ENCODE data around the gene HECW1.

Gene HECW1

DNA sequence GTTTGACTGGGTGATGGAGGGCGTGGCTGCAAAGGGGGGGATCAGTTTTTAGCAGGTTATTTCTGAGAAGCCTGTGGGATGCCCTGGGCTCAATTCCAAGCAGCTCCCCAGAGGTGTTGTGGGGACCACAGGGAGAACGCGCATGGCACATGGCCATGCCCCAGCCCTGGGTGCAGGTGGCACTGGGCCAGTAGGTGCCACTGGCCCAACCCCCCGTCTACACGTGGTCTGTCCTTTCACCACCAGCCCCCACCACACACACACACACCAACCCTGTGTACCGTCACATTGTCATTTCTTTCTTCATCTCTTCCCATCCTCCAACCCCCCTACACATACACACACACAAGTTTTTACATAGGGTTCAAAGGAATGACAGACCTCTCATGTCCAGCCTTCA, 355.4 kb downstream of the HECW1 start:
- H3K4me2 ChIP-seq (ENCODE audit: low read length) = no peak overlapping the region
- H3K4me3 ChIP-seq (ENCODE audit: low read length) = no peak overlapping the region
- no peak overlapping the region for H3K9ac ChIP-seq (ENCODE audit: low read depth, low read length)
- H3K4me1 ChIP-seq (ENCODE audit: control insufficient read depth, insufficient read depth, low read length) = peaks cover 6% of the 10 kb centered on the region
- H3K27me3 ChIP-seq (ENCODE audit: control insufficient read depth, insufficient read depth, low read length) = peaks cover 49% of the 10 kb centered on the region
- no peaks in the 10 kb centered on the region for H3K36me3 ChIP-seq (ENCODE audit: insufficient read depth, low read length)
- H3K9me3 ChIP-seq (replicated peaks; ENCODE audit: low read length) = no peaks in the 10 kb centered on the region

DNA sequence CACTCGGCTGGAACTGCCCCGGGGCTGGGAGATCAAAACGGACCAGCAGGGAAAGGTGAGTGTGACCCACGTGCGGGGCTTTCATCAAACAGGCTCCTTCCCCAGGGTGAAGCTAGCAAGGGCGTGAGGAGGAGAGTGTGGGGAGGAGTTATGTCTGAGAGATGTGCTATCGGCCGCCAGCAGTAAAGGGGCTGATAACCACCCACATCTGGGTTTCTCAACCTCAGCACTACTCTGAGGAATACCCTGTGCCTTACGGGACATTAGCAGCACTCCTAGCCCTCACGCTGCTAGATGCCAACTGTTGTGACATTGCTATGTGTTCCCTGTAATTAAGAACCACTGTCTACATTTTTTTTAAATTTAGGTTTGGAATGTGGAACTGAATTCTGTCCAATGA, 356.6 kb downstream of the HECW1 start:
- Histone ChIP-seq H3K9me3 (replicated peaks; ENCODE audit: low read length) (no peaks in the 10 kb centered on the region), H3K9ac (ENCODE audit: low read depth, low read length) (no peak overlapping the region)

DNA sequence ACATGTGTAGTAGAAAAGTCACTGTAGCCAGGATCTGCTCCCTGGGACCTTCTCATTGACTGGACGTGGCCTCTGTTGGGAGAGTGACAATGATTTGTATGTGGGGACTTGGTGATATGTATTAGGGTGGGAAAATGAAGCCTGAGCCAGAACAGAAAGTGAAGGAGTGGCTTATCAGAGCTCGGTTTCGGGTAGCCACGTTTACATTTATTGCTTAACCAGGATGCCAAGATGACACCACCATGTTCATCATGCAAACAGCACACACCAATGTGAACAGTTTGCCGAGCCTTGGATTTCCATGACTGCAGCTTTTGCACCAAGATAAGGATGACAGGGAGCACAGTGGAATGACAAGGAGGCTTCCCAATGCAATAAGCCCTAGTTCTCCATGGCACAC, 357.7 kb downstream of the HECW1 start:
- no peak overlapping the region for H3K4me2 ChIP-seq (ENCODE audit: low read length)
- no peak overlapping the region for H3K9ac ChIP-seq (ENCODE audit: low read depth, low read length)
- no peaks in the 10 kb centered on the region for H3K36me3 ChIP-seq (ENCODE audit: insufficient read depth, low read length)
- peaks cover 36% of the 10 kb centered on the region for H3K27me3 ChIP-seq (ENCODE audit: control insufficient read depth, insufficient read depth, low read length)
- H3K9me3 ChIP-seq (replicated peaks; ENCODE audit: low read length) = no peaks in the 10 kb centered on the region
- H3K4me1 ChIP-seq (ENCODE audit: control insufficient read depth, insufficient read depth, low read length) = peaks cover 2% of the 10 kb centered on the region
- no peak overlapping the region for H3K4me3 ChIP-seq (ENCODE audit: low read length)

More for the DNA sequence above, 356.6 kb downstream of the HECW1 start:
- no peak overlapping the region for H3K4me2 ChIP-seq (ENCODE audit: low read length)
- H3K4me1 ChIP-seq (ENCODE audit: control insufficient read depth, insufficient read depth, low read length) = peaks cover 2% of the 10 kb centered on the region
- no peak overlapping the region for H3K4me3 ChIP-seq (ENCODE audit: low read length)
- H3K27me3 ChIP-seq (ENCODE audit: control insufficient read depth, insufficient read depth, low read length) = peaks cover 40% of the 10 kb centered on the region
- H3K36me3 ChIP-seq (ENCODE audit: insufficient read depth, low read length) = no peaks in the 10 kb centered on the region

DNA sequence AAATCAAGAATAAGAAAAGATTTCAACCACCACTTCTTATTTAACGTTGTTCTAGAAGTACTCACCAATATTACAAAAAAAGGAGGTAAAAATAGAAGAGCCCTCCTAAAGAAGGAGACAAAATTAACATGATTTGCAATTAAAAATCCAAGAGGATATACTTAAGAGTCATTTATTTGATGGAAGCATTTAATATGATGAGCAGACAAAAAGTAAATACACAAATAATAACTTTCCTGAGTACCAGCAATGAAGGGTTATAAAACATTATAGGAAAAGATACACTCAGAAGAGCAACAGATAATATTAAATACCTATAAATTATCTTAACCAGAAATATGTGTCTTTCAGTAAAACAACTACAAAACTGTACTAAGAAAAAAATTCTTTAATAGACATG, 363.5 kb downstream of the HECW1 start:
- H3K27me3 ChIP-seq (ENCODE audit: control insufficient read depth, insufficient read depth, low read length) = peaks cover 20% of the 10 kb centered on the region
- no peaks in the 10 kb centered on the region for H3K36me3 ChIP-seq (ENCODE audit: insufficient read depth, low read length)
- no peak overlapping the region for H3K4me3 ChIP-seq (ENCODE audit: low read length)

DNA sequence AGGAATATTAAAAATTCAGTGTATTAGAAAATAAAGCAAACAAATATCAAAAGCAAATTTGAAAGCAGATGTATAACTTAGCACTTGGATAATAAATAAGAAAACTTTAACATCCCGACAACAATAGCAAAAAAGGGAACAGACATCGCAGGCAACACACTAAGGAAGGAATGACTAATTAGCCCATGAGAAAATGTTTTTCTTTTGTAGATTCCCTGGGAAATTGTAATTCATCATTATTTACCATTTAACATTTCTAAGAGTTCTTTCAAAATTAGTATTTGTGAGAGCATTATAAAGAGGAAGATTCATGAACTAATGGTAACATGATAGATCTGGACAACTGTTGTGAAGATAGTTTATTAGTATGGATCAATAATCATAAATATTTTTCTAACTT, 364.4 kb downstream of the HECW1 start:
- H3K36me3 ChIP-seq (ENCODE audit: insufficient read depth, low read length) = no peaks in the 10 kb centered on the region
- no peak overlapping the region for H3K4me3 ChIP-seq (ENCODE audit: low read length)
- H3K9me3 ChIP-seq (replicated peaks; ENCODE audit: low read length) = no peaks in the 10 kb centered on the region
- H3K4me2 ChIP-seq (ENCODE audit: low read length) = no peak overlapping the region
- peaks cover under 1% of the 10 kb centered on the region for H3K4me1 ChIP-seq (ENCODE audit: control insufficient read depth, insufficient read depth, low read length)
- no peak overlapping the region for H3K9ac ChIP-seq (ENCODE audit: low read depth, low read length)
- peaks cover 13% of the 10 kb centered on the region for H3K27me3 ChIP-seq (ENCODE audit: control insufficient read depth, insufficient read depth, low read length)

More for the DNA sequence above, 363.5 kb downstream of the HECW1 start:
- Histone ChIP-seq H3K4me2 (ENCODE audit: low read length) (no peak overlapping the region), H3K4me1 (ENCODE audit: control insufficient read depth, insufficient read depth, low read length) (no peaks in the 10 kb centered on the region), H3K9ac (ENCODE audit: low read depth, low read length) (no peak overlapping the region), H3K9me3 (replicated peaks; ENCODE audit: low read length) (no peaks in the 10 kb centered on the region)

DNA sequence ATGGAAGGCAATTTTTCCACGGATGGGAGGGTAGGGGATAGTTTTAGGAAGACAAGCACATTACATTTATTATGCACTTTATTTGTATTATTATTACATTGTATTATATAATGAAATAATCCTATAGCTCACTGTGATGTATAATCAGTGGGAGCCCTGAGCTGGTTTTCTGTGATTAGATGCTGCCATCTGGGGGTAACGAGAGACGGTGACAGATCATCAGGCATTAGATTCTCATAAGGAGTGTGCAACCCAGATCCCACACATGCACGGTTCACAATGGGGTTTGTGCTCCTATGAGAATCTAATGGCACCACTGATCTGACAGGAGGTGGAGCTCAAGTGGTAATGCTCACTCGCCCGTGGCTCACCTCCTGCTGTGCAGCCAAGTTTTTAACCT, 366.6 kb downstream of the HECW1 start:
- no peaks in the 10 kb centered on the region for H3K36me3 ChIP-seq (ENCODE audit: insufficient read depth, low read length)
- H3K9ac ChIP-seq (ENCODE audit: low read depth, low read length) = no peak overlapping the region
- H3K4me1 ChIP-seq (ENCODE audit: control insufficient read depth, insufficient read depth, low read length) = peaks cover 8% of the 10 kb centered on the region
- no peak overlapping the region for H3K4me3 ChIP-seq (ENCODE audit: low read length)
- no peaks in the 10 kb centered on the region for H3K9me3 ChIP-seq (replicated peaks; ENCODE audit: low read length)
- no peak overlapping the region for H3K4me2 ChIP-seq (ENCODE audit: low read length)
- peaks cover 14% of the 10 kb centered on the region for H3K27me3 ChIP-seq (ENCODE audit: control insufficient read depth, insufficient read depth, low read length)

DNA sequence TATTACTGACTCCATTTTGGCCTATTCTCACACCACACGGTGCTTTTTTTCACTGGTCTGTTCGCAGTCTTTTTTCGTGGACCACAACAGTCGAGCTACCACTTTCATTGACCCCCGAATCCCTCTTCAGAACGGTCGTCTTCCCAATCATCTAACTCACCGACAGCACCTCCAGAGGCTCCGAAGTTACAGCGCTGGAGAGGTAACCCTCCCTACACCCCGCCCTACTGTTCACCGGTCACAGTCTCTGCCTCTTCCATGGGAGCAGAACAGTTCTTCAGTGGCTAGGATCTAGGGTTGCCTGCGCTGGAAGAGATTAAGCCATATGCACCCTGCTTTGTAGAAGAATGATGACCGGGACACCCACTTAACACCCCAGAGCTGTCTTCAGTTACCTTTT, 367.1 kb downstream of the HECW1 start:
- no peaks in the 10 kb centered on the region for H3K9me3 ChIP-seq (replicated peaks; ENCODE audit: low read length)
- no peak overlapping the region for H3K4me3 ChIP-seq (ENCODE audit: low read length)

DNA sequence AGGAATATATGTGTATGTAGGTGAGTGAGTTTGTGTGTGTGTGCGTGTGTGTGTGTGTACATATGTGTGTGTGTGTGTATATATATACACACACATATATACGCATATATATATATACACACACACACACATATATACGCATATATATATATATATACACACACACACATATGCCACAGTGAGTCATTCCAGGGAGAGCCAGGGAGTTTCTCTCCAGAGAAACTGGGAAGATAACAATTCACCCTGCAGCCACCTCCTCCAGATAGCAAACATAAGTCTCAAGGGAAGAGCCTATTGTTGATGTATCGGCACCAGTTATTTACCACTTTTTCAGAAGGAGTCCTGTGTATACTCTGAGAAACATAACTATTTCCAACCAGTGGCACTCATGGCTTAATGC, 368.1 kb downstream of the HECW1 start:
- H3K4me2 ChIP-seq (ENCODE audit: low read length) = no peak overlapping the region
- no peaks in the 10 kb centered on the region for H3K36me3 ChIP-seq (ENCODE audit: insufficient read depth, low read length)
- H3K4me3 ChIP-seq (ENCODE audit: low read length) = no peak overlapping the region
- peaks cover 8% of the 10 kb centered on the region for H3K4me1 ChIP-seq (ENCODE audit: control insufficient read depth, insufficient read depth, low read length)
- H3K9ac ChIP-seq (ENCODE audit: low read depth, low read length) = no peak overlapping the region
- no peaks in the 10 kb centered on the region for H3K9me3 ChIP-seq (replicated peaks; ENCODE audit: low read length)
- H3K27me3 ChIP-seq (ENCODE audit: control insufficient read depth, insufficient read depth, low read length) = peaks cover 24% of the 10 kb centered on the region

More for the DNA sequence above, 367.1 kb downstream of the HECW1 start:
- Histone ChIP-seq H3K4me2 (ENCODE audit: low read length) (no peak overlapping the region), H3K27me3 (ENCODE audit: control insufficient read depth, insufficient read depth, low read length) (peaks cover 19% of the 10 kb centered on the region), H3K9ac (ENCODE audit: low read depth, low read length) (no peak overlapping the region), H3K36me3 (ENCODE audit: insufficient read depth, low read length) (no peaks in the 10 kb centered on the region), H3K4me1 (ENCODE audit: control insufficient read depth, insufficient read depth, low read length) (peaks cover 8% of the 10 kb centered on the region)

DNA sequence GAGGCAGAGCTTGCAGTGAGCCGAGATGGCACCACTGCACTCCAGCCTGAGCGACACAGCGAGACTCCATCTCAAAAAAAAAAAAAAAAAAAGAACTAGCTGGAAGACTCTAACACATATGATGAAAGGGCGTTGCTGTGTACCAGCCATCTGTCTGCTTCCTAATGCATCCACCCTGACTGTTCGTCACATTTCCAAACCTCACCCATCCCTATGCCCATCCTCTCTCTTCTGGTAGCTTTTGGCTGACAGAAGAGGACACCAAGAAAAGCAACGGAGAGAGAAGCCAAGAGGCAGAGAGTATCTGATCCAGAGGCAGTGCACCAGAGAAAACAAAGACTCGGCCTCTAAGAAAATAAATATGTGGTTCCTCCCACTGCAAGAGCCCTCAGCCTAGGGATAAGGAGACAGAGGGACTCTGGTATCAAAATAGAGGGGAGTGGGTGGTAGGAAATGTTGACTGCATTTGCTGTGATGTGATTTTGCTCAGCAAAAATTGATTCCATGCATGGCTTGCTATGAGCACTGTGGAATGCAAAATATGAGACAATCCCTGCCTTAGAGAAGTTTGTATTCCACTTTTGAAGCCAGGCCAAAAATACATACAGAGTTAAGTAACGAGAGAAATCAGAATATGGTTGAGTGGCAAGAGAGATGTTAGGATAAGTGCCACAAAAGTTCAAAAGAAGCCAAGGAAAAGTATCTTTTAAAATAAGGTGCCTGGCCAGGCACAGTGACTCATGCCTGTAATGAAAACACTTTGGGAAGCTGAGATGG, 369.6 kb downstream of the HECW1 start:
- H3K4me1 ChIP-seq (ENCODE audit: control insufficient read depth, insufficient read depth, low read length) = peaks cover 8% of the 10 kb centered on the region
- H3K4me3 ChIP-seq (ENCODE audit: low read length) = no peak overlapping the region
- no peaks in the 10 kb centered on the region for H3K9me3 ChIP-seq (replicated peaks; ENCODE audit: low read length)
- no peaks in the 10 kb centered on the region for H3K36me3 ChIP-seq (ENCODE audit: insufficient read depth, low read length)
- H3K27me3 ChIP-seq (ENCODE audit: control insufficient read depth, insufficient read depth, low read length) = peaks cover 30% of the 10 kb centered on the region
- peak overlapping the region; percentile 14 for H3K4me2 ChIP-seq (ENCODE audit: low read length)
- no peak overlapping the region for H3K9ac ChIP-seq (ENCODE audit: low read depth, low read length)

DNA sequence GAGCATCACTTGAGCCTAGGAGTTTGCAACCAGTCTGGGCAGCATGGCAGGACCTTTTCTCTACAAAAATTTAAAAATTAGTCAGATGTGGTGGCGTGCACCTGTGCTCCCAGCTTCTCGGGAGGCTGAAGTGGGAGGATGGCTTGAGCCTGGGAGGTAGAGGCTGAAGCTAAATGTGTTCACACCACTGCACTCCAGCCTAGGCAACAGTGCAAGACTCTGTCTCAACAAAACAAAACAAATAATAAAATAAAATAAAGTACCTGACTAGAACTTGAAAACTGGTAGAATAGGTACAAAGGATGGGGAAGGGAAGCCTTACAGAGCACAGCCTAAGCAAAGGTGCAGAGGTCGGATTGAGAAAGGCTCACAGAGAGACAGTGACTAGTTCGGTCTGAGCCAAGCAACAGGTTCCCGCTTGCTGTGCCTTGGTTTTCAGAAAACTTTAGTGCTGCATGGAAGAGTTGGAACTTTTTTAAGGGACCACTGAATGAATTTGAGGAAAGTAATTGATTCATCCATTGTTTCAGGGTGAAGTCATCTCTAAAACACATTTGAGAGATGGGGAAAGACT, 370.3 kb downstream of the HECW1 start:
- H3K36me3 ChIP-seq (ENCODE audit: insufficient read depth, low read length) = no peaks in the 10 kb centered on the region
- H3K4me2 ChIP-seq (ENCODE audit: low read length) = no peak overlapping the region
- H3K9ac ChIP-seq (ENCODE audit: low read depth, low read length) = no peak overlapping the region
- H3K4me3 ChIP-seq (ENCODE audit: low read length) = no peak overlapping the region
- no peaks in the 10 kb centered on the region for H3K9me3 ChIP-seq (replicated peaks; ENCODE audit: low read length)
- peaks cover 35% of the 10 kb centered on the region for H3K27me3 ChIP-seq (ENCODE audit: control insufficient read depth, insufficient read depth, low read length)
- peaks cover 8% of the 10 kb centered on the region for H3K4me1 ChIP-seq (ENCODE audit: control insufficient read depth, insufficient read depth, low read length)

DNA sequence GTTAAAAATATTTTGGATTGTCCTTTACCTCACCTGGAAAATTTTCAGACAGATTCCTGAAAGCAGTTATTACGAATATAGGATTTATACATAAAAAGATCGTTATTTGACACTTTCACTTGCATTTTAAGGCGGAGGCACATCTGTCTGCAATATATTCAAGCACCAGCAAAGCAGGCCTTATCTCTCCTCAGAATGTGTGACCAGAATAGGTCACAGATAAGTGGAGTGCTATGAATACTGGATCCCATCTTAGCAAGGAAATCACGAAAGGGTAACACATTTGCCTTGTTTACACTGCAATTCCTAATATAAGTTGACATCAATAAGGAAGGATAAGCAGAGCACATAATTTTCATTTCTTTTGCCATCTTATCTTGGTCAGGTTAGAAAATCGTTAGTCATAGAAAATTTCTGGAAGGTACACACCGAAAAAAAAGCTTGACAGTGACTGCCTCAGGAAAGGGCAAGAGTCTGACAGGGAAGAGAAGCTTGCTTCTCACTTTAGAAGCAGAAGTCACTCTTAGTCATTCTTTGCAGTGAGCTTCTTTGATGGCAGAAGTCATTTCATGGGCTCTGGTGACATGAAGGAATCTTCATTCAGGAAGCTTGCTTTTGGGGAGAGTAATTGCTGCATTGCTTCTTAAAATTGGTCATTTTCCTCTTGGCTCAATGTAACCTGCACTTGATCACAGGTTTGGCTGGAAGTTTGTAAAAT, 372.4 kb downstream of the HECW1 start:
- no peaks in the 10 kb centered on the region for H3K9me3 ChIP-seq (replicated peaks; ENCODE audit: low read length)
- H3K4me1 ChIP-seq (ENCODE audit: control insufficient read depth, insufficient read depth, low read length) = peaks cover 8% of the 10 kb centered on the region
- no peaks in the 10 kb centered on the region for H3K36me3 ChIP-seq (ENCODE audit: insufficient read depth, low read length)
- H3K27me3 ChIP-seq (ENCODE audit: control insufficient read depth, insufficient read depth, low read length) = peaks cover 51% of the 10 kb centered on the region
- no peak overlapping the region for H3K9ac ChIP-seq (ENCODE audit: low read depth, low read length)
- H3K4me2 ChIP-seq (ENCODE audit: low read length) = no peak overlapping the region
- H3K4me3 ChIP-seq (ENCODE audit: low read length) = no peak overlapping the region

Data from skeletal muscle satellite cell (primary cell).